Keratinocyte (primary cell): ENCODE measurements around the gene DCAF6. TPM values are rescaled to one million over a fixed set of nuclear protein-coding genes. Genes with fewer than 3 reads are reported as not detected.

ENCODE experiments used
- DNase-seq: peaks from one replicate; pipeline ENCODE4 v3.0.0-alpha.2; 2011; ENCODE audit warnings: low read depth, missing footprints, low spot score
- FAIRE-seq: peaks from 2 replicates; lab custom pipeline; 2011; peaks lifted over from hg19 to GRCh38; lab: Jason Lieb, UNC
- H2AFZ ChIP-seq: 2 replicates; pipeline ENCODE4 v1.6.0; 2012; ENCODE audit warnings: low read length, control low read depth, inconsistent platforms; ENCODE audit not compliant: control insufficient read depth
- H3K27ac ChIP-seq: 2 replicates; pipeline ENCODE4 v1.5.1; 2011; ENCODE audit warnings: low read length; ENCODE audit not compliant: control insufficient read depth, insufficient read depth
- H3K27me3 ChIP-seq: 3 replicates; pipeline ENCODE4 v1.6.0; 2011; ENCODE audit warnings: low read length; ENCODE audit not compliant: control insufficient read depth, insufficient read depth; ENCODE audit errors: extremely low read depth
- H3K36me3 ChIP-seq, 2 experiments: 2 replicates in 1 of 2; 3 replicates in 1 of 2; pipeline ENCODE4 v1.5.1; 2011; ENCODE audit warnings: low read length in 2 of 2, mild to moderate bottlenecking in 1 of 2; ENCODE audit not compliant: control insufficient read depth in 2 of 2, insufficient read depth in 2 of 2; ENCODE audit errors: extremely low read depth in 1 of 2
- H3K4me1 ChIP-seq: 3 replicates; pipeline ENCODE4 v1.5.1; 2011; ENCODE audit warnings: low read length; ENCODE audit not compliant: control insufficient read depth, insufficient read depth; ENCODE audit errors: extremely low read depth
- H3K4me2 ChIP-seq: 3 replicates; pipeline ENCODE4 v1.6.0; 2011; ENCODE audit warnings: low read depth, low read length; ENCODE audit not compliant: control insufficient read depth, insufficient read depth; ENCODE audit errors: extremely low read depth
- H3K4me3 ChIP-seq, 3 experiments: fragments of 200-600 bp in 1 of 3; sonication (generic) in 1 of 3; 2 replicates in 2 of 3; 3 replicates in 1 of 3; pipeline ENCODE4 v1.5.1; 2011 to 2016; ENCODE audit warnings: low read length in 3 of 3, mild to moderate bottlenecking in 3 of 3, control low read depth in 2 of 3, inconsistent platforms in 1 of 3, low read depth in 1 of 3, mixed read lengths in 1 of 3, mixed run types in 1 of 3, moderate library complexity in 1 of 3; ENCODE audit not compliant: control insufficient read depth in 2 of 3, insufficient read depth in 2 of 3; ENCODE audit errors: extremely low read depth in 1 of 3
- H3K79me2 ChIP-seq: 2 replicates; pipeline ENCODE4 v1.6.0; 2012; ENCODE audit warnings: low read length; ENCODE audit not compliant: control insufficient read depth, insufficient read depth
- H3K9ac ChIP-seq: 3 replicates; pipeline ENCODE4 v1.6.0; 2011; ENCODE audit warnings: low read length; ENCODE audit not compliant: control insufficient read depth, insufficient read depth; ENCODE audit errors: extremely low read depth
- H3K9me1 ChIP-seq: 3 replicates; pipeline ENCODE4 v1.6.0; 2011; ENCODE audit warnings: low read length; ENCODE audit not compliant: control insufficient read depth, insufficient read depth; ENCODE audit errors: extremely low read depth
- H3K9me3 ChIP-seq: 2 replicates; pipeline ENCODE4 v1.5.1; 2012; ENCODE audit warnings: low read depth, low read length; ENCODE audit not compliant: control insufficient read depth
- H4K20me1 ChIP-seq: 3 replicates; pipeline ENCODE4 v1.6.0; 2011; ENCODE audit warnings: low read length; ENCODE audit not compliant: control insufficient read depth, insufficient read depth; ENCODE audit errors: extremely low read depth
- EZH2 ChIP-seq: IDR thresholded peaks from one replicate; pipeline ENCODE4 v1.6.1; 2012; ENCODE audit warnings: inconsistent platforms, mild to moderate bottlenecking, low read length, moderate library complexity
- dilution Hi-C: fragments of 300-500 bp; cut with MboI; formaldehyde crosslinking; loops from one replicate; pipeline ENCODE4 v1.7.0; 2020; ENCODE audit warnings: low sequenced_read_pairs; ENCODE audit not compliant: extremely low pct_ligation_motif_present
- polyA plus RNA-seq, 5 experiments: library from polyadenylated mRNA; depleted of rRNA in 3 of 5; stranded (reverse) in 3 of 5; stranded (forward) in 1 of 5; unstranded in 1 of 5; fragments of >200 nt; gene quantifications; 1 replicate in 1 of 5; 2 replicates in 3 of 5; 3 replicates in 1 of 5; pipeline versions ENCODE4 v1.2.1 to v1.2.3, GENCODE V29; 2011 to 2012; ENCODE audit warnings: missing spikeins in 2 of 5, low read depth in 1 of 5, low replicate concordance in 1 of 5
- TF ChIP-seq, protein P1 (sequence below), 3 experiments: IDR thresholded peaks in 1 of 3; conservative IDR thresholded peaks in 1 of 3; optimal IDR thresholded peaks in 1 of 3; 2 replicates in 2 of 3; 3 replicates in 1 of 3; pipeline versions ENCODE3 to v1.5.1; 2011; ENCODE audit warnings: low read length in 3 of 3, mild to moderate bottlenecking in 3 of 3, moderate library complexity in 2 of 3, control low read depth in 1 of 3, inconsistent platforms in 1 of 3; ENCODE audit not compliant: insufficient read depth in 2 of 3; ENCODE audit errors: extremely low read depth in 1 of 3

DCAF6 gene
- polyA plus RNA-seq, 1 donor (not counting 4 experiments of a cell fraction or from before 2014, with no cell fraction given): 109 TPM

DNA sequence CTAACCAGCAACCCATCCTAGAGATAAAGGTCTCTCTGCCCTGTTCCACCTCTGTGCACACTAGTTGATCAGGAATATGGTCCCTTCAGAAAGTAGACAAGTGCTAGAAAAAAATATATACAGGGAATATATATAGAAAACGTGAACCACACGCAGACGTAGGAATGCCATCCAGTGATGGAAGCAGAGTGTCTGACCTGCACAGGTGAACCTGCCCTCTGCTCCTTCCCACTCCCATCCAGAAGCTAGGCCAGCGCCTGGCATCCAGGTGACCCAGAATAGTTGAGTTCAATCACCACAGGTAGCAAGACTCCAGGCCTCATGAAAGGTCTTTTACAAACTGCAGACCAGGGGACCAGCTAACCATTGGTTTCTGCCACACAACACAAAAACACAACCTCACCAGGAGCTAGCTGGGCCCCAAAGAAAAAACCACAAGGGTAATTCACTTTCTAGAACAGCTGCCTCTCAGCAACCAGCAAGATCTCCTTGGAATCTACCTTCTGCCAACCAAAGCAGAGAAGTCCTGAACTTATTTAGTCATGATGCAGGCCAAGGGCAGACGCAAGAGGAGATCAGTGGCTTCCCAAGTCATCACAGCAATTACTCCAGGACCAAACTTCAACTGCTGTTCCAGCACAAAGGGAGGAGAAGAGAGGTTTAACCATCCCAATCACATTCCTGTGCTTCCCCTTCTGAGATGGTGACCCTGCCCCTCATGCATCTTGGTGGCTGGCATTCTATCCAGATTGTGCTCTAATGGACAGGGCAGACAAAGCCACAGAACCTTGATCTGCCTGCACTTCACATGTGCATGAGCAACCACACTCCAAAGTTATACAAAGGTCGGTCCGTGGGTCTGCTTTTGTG is 147.2 kb downstream of the DCAF6 start:
- Histone ChIP-seq H3K27ac (no peak overlapping the region), H3K9ac (no peak overlapping the region), H4K20me1 (no peaks in the 10 kb centered on the region), H3K4me2 (no peak overlapping the region), H3K27me3 (no peaks in the 10 kb centered on the region), H3K9me3 (no peaks in the 10 kb centered on the region), H3K36me3 (peaks cover 3 to 10% of the 10 kb centered on the region in 2 experiments), H2AFZ (no peak overlapping the region), H3K9me1 (peaks cover 4% of the 10 kb centered on the region), H3K4me3 (no peak overlapping the region), H3K4me1 (peaks cover 30% of the 10 kb centered on the region), H3K79me2 (no peaks in the 10 kb centered on the region)
- no peak for TF ChIP-seq EZH2
- TF ChIP-seq, protein P1, sequence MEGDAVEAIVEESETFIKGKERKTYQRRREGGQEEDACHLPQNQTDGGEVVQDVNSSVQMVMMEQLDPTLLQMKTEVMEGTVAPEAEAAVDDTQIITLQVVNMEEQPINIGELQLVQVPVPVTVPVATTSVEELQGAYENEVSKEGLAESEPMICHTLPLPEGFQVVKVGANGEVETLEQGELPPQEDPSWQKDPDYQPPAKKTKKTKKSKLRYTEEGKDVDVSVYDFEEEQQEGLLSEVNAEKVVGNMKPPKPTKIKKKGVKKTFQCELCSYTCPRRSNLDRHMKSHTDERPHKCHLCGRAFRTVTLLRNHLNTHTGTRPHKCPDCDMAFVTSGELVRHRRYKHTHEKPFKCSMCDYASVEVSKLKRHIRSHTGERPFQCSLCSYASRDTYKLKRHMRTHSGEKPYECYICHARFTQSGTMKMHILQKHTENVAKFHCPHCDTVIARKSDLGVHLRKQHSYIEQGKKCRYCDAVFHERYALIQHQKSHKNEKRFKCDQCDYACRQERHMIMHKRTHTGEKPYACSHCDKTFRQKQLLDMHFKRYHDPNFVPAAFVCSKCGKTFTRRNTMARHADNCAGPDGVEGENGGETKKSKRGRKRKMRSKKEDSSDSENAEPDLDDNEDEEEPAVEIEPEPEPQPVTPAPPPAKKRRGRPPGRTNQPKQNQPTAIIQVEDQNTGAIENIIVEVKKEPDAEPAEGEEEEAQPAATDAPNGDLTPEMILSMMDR (optimal IDR thresholded peaks at IDR 0.05 in 1 of 3, IDR thresholded peaks at IDR 0.05 in 1 of 3, conservative IDR thresholded peaks at IDR 0.05 in 1 of 3; ENCODE audit: extremely low read depth in 1 of 3, insufficient read depth in 2 of 3, low read length in 3 of 3): no peak
- dilution Hi-C loops: no loop called here
- FAIRE-seq: no peak
- DNase-seq: no peak

DNA sequence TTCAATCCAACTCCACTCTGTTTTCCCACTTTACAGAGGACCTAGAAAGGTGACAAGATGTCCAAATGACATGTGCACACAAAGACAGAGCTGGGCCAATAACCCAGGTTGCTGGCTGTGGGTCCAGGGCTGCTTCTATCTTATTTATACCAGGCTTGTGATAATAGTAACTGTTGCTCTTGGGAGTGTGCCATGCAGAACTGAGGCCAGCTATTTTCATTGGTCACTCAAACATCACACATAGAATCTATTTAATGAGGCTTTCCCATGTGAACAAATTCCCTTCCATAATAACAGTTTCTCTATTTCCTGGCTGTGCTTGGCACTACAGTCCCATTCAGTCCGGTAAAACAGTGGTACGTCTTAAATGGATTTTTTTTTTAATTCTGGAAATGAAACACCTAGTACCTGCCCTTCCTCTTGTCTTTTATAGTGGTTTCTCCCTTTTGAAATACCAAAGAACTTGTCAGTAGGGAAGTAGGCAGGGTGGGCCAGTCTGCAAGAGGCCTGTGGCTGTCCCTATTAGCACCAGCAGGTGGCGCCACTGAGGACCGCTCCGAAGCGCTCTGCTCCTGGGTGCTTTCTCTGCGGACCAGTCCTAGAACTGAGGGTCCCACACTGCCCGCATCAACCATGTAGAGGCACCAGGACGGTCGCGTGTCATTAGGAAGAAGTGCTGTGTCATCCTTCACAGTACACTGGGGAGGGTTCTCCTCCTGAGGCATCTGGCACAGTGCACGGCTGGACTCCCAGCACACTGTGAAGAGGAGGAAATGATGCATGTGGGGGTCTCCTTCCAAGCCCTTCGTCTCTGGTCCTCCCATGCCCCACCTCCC is 148.1 kb downstream of the DCAF6 start:
- H3K4me2 ChIP-seq: no peak overlapping the region
- DNase-seq: no peak
- no peaks in the 10 kb centered on the region for H3K9me3 ChIP-seq
- no peak overlapping the region for H2AFZ ChIP-seq
- H3K9me1 ChIP-seq: peaks cover 4% of the 10 kb centered on the region
- no peak for FAIRE-seq
- H3K4me3 ChIP-seq: no peak overlapping the region
- H3K27ac ChIP-seq: no peak overlapping the region
- H3K27me3 ChIP-seq: no peaks in the 10 kb centered on the region
- TF ChIP-seq EZH2: no peak
- TF ChIP-seq, protein P1 (optimal IDR thresholded peaks at IDR 0.05 in 1 of 3, IDR thresholded peaks at IDR 0.05 in 1 of 3, conservative IDR thresholded peaks at IDR 0.05 in 1 of 3; ENCODE audit: extremely low read depth in 1 of 3, insufficient read depth in 2 of 3, low read length in 3 of 3): peak; percentile 83 to 92 (median 90)
- H4K20me1 ChIP-seq: no peaks in the 10 kb centered on the region
- dilution Hi-C loops: no loop called here
- peaks cover 28% of the 10 kb centered on the region for H3K4me1 ChIP-seq
- peaks cover 3 to 10% of the 10 kb centered on the region in 2 experiments for H3K36me3 ChIP-seq
- no peak overlapping the region for H3K9ac ChIP-seq
- no peaks in the 10 kb centered on the region for H3K79me2 ChIP-seq
